ENCODE results near the gene RAB10.
"Not testable (repeated sequence)": the region's sequence is repeated elsewhere in the genome, so short reads cannot be mapped to it uniquely, and the experiment has no call there.

Gene RAB10

DNA sequence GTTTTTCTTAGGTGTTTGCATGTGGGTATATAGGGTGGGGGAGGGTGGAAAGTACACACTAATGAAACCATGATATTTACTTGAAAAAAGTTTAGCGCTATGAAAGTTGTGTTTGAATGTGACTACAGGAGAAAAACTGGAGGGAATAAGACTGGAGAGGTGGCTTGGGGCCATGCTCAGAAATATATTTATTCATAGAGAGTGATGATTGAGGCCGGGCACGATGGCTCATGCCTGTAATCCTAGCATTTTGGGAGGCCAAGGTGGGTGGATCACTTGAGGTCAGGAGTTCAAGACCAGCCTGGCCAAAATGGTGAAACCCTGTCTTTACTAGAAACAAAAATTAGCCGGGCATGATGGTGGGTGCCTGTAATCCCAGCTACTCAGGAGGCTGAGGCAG is 55.0 kb downstream of the RAB10 start:
- not testable (repeated sequence) for DNase-seq (ENCODE audit: low read depth)

DNA sequence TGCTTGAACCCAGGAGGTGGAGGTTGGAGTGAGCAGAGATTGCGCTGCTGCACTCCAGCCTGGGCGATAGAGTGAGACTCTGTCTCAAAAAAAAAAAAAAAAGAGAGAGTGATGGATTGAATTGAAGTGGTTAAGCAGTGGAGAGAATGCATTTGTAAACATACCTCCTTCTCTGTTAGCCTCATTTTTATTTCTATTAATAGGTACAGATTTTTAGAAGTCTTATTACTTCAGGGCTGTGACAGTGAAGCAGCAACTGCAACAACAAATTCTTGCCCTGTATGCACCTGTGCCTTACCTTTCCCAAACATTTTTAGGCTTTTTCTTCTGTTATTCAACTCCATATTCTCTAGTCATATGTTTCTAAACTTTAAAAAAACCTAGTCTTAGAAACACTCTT is 55.5 kb downstream of the RAB10 start:
- no peak for DNase-seq (ENCODE audit: low read depth)

DNA sequence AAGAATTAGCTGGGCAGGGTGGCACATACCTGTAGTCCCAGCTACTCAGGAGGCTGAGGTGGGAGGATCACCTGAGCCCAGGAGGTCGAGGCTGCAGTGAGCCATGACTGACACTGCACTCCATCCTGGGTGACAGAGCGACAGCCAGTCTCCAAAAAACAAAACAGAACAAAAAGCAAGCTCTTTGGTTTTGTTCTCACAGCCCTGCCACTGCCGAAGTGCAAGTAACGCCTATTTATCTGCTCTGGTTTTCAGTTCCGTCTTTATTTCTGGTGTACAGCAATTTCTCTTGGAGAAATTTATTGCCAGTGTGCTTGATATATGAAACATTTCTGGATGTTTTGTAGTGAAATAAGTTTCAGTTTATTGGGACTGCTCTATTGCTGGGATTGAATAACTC is 61.9 kb downstream of the RAB10 start:
- no peak for DNase-seq (ENCODE audit: low read depth)

GRCh38 chr2:26099933-26100332 is 66.0 kb downstream of the RAB10 start:
- no peak for DNase-seq (ENCODE audit: low read depth)

DNA sequence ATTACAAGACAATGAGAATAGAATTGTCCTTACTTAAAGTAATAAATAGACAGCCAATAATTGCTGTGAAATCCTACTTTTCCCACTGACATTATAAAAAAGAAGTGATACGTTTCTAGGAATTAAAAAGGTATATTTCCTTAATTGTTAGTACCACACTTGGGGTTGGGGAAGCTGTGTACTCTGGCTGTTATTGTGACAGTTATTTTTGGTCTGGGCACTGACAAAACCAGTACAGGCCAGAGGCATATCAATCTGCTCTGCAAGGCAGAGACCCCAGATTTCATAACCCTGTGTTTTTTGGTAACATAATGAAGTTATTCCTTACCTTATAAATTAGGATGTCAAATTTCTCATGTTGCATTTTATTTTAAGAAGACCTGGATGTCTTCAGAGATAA is 66.5 kb downstream of the RAB10 start:
- no peak for DNase-seq (ENCODE audit: low read depth)

DNA sequence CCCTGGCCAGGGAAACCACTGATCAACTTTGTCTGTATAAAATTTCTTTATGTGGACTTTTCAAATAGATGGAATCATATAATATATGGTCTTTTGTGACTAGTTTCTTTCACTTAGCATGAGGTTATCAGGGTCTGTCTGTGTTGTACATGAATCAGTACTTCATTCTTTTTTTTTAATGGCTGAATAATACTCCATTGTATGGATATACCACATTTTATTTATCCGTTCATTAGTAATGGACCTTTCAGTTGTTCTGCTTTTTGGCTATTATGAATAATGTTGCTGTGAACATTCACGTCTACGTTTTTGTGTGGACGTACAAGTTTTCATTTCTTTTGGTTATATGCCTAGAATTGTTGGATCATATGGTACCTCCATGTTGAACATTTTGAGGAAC is 69.9 kb downstream of the RAB10 start:
- no peak for DNase-seq (ENCODE audit: low read depth)

- DNase-seq (ENCODE audit: low read depth), result not testable (repeated sequence)
Observed at GRCh38 chr2:26108701-26109100, 74.8 kb downstream of the RAB10 start.

DNA sequence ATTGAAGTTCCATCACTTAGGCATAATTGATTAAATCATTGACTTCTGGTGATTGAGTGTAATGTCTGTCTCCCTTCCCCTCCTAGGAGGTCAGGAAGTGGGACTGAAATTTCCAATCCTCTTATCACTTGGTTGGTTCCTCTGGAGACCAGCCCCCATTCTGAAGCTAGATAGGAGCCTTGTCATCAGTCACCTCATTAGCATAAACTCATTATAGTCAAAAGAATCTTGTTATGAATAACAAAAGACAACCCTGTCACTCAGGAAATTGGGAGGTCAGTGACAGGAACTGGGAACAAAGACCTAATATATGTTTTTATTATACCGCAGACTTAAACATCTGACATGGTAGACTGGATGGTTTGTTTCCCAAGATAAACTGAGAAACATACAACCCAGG is 78.3 kb downstream of the RAB10 start:
- no peak for DNase-seq (ENCODE audit: low read depth)

DNA sequence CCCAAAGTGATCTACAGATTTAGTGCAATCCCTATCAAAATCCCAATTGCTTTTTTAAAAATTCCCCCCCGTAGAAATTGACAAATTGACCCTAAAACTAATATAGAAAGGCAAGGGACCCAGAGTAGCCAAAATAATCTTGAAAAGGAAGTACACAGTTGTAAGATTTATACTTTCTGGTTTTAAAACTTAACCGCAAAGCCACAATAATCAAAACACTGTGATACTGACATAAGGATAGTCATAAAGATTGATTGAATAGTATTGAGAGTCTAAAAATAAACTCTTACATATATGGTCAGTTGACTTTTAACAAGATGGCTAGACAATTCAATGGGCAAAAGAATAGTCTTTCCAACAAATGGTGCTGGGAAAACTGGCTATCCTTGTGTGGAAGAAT is 80.3 kb downstream of the RAB10 start:
- DNase-seq (ENCODE audit: low read depth), result no peak

- DNase-seq (ENCODE audit: low read depth), result no peak
Observed at GRCh38 chr2:26118682-26119081, 84.8 kb downstream of the RAB10 start.

GRCh38 chr2:26119521-26119920 is 85.6 kb downstream of the RAB10 start:
- no peak for DNase-seq (ENCODE audit: low read depth)

GRCh38 chr2:26122630-26123029 is 88.7 kb downstream of the RAB10 start:
- DNase-seq (ENCODE audit: low read depth), result no peak

DNA sequence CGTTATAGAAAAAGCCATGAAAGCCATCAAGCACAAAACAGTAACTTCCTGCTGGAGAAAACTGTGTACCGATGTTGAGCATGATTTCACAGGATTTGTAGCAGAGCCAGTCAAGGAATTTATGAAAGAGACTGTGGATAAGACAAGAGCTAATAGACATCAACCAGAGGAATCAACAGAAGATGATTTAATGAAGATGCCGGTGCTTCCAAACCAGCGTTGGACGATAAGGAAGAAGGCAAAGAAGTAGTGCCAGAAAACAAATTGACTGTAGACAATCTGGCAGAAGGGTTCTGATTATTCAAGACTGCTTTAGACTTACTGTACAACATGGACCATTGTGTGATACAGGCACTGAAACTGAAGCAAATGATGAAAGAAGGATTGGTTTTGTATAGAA is 89.5 kb downstream of the RAB10 start:
- no peak for DNase-seq (ENCODE audit: low read depth)

DNA sequence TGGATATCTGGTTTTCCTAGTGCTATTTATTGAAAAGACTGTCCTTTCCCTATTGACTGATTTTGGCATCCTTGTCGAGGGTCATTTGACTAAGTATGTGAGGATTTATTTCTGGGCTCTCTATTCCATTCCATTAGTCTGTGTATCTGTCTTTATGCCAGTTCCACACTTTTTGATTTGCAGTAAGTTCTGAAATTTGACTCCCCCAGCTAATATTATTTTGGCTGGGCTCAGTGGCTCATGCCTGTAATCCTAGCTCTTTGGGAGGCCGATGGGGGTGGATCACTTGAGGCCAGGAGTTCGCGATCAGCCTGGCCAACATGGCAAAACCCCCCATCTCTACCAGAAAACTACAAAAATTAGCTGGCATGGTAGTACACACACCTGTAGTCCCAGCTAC is 92.2 kb downstream of the RAB10 start:
- peak; percentile 60 for DNase-seq (ENCODE audit: low read depth)

DNA sequence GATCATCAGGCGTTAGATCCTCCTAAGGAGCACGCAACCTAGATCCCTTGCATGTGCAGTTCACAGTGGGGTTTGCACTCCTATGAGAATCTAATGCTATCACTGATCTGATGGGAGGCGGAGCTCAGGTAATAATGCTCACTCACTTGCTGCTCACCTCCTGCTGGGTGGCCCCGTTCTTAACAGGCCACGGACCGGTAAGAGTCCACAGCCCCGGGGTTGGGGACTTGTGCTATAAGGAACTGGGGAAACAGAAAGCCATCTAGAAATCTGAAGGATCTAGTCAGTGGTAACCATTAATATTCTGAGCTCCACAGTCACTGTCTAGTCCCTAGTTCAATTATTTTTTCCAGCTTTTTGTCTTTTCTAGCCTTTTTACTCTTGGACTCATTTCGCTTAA is 94.3 kb downstream of the RAB10 start:
- DNase-seq (ENCODE audit: low read depth), result no peak

DNA sequence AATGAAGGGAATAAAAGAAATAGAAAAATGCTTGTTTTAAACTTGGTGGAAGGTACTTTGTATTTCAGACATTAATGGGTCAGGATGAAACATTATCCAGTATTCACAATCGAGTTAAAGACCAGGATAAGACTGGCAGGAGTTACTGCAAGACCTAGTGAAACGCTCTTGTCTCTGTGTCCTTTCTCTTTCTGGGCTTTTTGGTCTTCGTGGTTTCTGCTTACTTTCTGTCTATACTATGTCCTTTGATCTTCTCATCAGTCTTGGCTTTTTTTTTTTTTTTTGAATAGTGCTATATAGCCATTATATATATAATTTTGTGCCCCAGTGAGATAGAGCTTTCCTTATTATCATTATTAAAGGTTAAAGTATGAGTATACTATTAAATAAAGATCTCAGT is 96.9 kb downstream of the RAB10 start:
- DNase-seq (ENCODE audit: low read depth), result no peak

GRCh38 chr2:26136451-26136850 is 102.6 kb downstream of the RAB10 start:
- DNase-seq (ENCODE audit: low read depth), result no peak

DNA sequence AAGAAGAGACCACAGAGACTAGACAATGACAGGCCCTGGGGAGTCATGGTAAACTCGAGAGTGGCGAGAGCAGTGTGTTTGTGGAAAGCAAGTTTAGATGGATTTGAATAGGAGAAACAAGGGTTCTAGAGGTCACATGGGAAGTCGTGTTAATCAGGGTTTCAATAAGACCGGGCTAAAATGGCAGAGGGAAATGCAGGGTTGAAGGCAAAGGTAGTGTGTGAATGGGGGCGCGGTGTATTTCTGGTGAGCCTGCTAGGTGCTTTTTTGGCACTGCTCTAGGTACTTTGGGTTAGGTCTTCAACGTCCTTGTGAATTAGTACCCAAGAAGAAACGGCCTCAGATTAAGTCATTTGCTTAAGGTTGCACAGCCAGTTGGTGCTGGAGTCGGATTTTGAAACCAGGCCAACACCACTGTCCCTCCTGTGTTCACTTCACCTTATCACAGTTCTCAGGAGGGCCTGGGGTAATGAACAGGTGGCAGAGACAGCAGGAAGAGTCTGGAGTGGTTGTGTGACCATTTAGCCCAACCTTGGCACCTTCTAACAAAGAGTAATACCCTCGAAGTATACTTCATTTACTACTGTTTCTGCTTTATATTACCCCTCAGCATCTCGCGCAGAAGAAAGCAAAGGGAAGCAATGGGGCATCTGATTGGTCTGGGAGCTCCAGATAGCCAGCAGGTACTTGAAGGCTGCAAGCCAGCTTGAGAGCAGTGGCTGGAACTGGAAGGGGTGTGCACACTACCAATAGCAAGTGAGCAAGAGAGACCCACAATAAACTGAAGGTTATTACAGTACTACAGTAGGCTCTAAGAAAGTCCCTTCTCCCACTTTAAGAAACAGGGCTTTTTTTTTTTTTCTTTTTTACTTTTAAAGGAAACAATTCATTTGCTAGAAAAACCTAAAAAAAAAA is 105.6 kb downstream of the RAB10 start:
- no peak for DNase-seq (ENCODE audit: low read depth)

DNA sequence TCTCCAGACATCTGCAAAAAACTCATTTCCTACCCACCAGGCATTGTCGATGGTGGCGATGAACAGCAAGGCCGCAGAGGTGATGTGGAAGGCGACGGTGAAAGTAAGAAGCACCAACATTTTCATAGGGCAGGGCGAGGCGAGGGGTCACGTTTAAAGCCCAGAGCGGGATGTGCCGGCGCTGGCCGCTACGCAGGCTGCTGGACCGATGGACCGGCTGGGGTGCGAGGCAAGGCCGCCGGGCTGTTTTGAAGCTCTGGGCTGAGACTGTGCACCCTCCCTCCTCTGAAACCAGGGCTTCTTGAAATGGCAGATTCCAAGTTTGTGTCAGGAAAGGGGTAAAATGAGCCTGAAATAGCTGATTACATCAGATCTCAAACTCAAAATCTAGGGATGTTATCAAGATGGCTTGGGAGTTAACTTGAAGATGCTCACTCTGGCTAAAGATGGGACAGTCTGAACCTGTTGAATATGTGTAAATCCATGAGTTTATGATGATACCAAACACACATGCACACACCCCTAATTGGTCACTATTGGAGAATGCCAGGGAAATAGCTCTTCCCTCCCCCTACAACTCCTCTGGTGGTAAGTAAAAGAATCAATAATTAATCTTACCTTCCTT is 107.4 kb downstream of the RAB10 start:
- no peak for DNase-seq (ENCODE audit: low read depth)

GRCh38 chr2:26144031-26144430 is 110.1 kb downstream of the RAB10 start:
- DNase-seq (ENCODE audit: low read depth), result no peak

GRCh38 chr2:26144953-26145680 is 111.2 kb downstream of the RAB10 start:
- peak; percentile 31 for DNase-seq (ENCODE audit: low read depth)

GRCh38 chr2:26148501-26148900 is 114.6 kb downstream of the RAB10 start:
- DNase-seq (ENCODE audit: low read depth), result no peak

GRCh38 chr2:26150243-26150642 is 116.4 kb downstream of the RAB10 start:
- DNase-seq (ENCODE audit: low read depth), result no peak
